ENCODE measurements around the gene KCNJ12. TPM values are rescaled to one million over a fixed set of nuclear protein-coding genes. Genes with fewer than 3 reads are reported as not detected.
"Not testable (repeated sequence)": the region's sequence is repeated elsewhere in the genome, so short reads cannot be mapped to it uniquely, and the experiment has no call there.

Gene KCNJ12
- total RNA-seq, 1 donor from 2014 or later: 6.7 TPM

DNA sequence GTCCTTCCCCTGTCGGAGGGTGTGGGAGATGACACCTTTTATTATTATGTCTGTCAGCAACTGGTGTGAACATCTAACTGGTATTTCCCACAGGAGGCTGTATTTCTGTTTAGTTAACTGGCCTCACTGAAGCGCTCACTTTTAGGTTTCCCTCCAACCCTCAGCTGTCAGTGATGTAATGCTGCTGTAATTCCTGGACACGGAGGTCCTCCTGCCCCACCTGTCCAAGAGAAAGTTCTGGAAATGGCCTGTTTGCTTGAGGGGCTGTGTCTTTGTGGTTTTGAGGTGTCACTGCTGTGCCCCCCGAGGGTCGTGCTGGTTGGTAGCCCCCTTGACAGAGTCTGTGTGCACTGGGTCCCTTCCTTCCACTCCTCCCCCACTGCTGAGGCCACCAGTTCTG is 11.5 kb downstream of the KCNJ12 start:
- DNase-seq (ENCODE audit: low read depth): no peak

DNA sequence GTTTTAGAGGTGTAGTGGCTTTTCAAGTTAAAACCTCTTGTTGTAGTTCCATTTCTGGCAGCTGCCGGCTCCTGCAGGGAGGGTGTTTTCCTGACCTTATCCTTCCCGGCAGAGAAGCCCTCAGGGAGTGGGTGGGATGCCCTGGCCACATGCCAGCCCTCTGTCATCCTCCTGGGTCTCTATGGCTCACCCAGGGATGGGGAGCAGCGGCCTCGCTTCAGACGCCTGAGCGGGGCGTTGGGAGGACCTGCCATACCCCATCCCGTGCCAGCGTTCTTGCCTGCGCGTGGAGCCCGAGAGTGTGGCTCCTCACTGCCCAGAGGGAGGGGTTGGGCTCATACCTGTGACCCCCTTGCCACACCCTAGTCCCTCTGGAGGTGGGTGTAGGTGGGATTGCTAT is 11.9 kb downstream of the KCNJ12 start:
- no peak for DNase-seq (ENCODE audit: low read depth)

DNA sequence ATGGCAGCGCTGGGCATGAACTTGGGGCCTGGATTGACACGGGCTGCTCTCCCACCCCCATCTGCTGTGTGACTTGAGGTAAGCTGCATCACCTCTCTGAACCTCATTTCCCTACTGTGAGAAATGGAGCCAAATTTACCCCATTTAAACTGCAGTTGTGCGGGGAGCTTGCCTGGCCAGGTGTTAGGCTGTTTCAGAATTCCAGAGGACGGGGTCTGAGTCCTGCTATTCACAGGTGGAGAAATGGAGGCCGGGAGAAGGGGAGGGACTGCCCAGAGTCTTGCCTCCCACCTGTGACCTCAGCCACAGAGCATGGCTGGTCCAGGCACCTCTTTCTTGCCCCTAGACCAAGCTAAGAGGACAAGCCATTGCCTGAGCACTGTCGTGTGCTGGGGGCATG is 12.8 kb downstream of the KCNJ12 start:
- DNase-seq (ENCODE audit: low read depth): no peak

DNA sequence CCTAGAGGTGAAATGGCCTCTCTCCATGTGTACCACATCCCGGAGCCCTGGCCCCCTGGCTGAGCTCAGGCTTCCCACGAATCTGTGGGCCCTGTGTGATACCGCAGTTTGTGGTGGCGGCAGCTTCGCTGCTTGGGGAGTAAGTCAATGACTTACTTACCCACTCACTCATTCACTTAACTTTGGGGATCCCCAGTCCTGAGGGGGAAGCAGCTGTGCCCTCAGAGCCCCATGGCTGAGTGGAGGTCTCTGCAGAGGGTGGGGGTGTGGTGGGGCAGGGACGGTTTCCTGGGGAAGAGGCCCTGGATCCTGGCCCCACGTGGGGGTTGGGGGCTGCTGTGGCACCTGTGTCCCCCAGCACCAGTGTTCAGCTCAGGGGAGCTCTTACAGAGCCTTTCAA is 13.2 kb downstream of the KCNJ12 start:
- DNase-seq (ENCODE audit: low read depth): no peak

DNA sequence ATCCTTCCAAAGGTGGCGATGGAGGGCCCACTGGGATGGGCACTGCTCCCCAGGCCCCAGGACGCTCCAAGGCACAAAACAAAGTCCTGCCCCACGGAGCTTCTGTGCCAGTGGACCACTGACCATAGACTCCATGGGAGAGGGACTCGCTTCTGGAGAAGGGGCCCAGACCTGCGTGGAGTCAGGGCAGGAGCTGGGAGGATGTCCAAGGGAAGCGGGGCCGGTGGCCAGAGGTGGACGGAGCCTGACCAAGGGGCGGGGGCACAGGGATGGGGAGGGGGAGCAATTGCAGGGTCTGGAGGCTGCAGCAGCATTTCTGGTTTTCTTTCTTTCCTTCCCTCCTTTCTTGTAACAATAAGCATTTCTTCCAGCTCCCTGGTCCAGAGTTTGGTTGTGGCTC is 14.1 kb downstream of the KCNJ12 start:
- no peak for DNase-seq (ENCODE audit: low read depth)

DNA sequence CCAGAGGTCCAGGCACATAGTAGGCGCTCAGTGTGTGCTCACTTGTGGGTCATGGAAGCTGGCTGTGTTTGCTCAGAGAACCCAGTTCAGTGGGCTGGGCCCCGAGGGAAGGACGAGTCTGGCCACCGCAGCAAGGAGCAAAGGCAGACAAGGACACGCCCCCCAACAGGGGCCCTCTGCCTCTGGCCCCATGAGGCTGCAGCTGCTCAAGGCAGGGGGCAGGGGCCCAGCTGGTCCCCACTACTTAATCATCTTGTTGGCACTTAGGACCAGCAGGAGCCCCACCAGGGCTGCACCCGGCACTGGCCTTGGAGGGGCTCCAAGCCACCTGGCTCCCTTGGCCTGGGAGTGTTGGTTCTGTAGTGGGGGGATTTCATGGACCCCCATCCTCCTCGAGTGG is 16.1 kb downstream of the KCNJ12 start:
- DNase-seq (ENCODE audit: low read depth): no peak

DNA sequence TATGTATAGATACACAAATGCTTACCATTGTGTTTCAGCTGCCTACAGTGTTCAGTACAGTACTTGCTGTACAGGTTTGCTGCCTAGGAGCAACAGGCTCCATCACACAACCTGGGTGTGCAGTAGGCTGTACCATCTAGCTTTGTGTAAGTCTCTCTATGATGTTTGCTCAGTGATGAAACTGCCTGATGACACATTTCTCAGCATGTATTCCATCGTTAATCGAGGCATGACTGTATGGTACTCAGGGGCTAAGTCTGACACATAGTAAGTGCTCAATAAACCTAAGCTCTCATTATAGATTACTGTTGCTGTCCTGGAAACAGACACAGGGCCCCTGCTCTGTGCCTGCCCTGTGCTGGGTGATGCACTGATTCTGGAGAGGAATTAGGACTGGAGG is 18.1 kb downstream of the KCNJ12 start:
- peak; percentile 28 for DNase-seq (ENCODE audit: low read depth)

DNA sequence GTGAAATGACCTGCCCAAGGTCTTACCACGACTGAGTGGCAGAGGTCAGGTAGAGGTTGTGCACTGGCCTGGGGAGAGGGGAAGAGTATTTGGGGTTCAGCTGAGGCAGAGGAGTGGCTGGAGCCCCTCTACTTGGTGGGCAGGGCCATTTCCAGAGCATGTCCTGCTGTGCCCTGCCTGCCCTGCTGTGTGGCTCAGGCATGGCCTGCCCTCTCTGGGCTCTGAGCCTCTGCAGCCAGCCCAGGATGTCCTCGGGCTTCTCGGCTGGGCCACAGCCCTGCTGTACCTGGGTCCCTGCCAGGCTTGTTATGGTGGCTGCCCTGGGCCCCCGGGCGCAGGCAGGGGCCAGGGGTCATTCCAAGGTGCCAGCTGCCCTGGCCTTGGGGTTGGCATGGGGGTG is 19.6 kb downstream of the KCNJ12 start:
- no peak for DNase-seq (ENCODE audit: low read depth)

DNA sequence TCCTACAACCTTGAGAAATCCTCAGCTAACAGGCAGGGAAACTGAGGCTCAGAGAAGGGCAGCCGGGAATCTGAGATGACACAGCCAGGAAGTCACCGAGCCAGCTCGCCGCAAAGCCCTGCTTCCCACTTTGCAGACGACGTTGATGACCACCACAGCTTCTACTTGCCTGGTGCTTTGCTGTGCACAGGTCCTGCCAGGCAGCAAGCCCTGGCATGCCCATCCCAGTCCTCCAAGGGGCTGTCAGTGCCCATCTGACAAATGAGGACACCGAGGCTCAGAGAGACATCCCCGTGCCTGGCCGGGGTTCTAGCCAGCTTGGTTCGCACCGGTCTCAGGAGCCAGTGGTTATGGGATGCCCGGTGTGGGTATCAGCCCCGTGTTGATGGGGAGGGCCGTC is 20.1 kb downstream of the KCNJ12 start:
- DNase-seq (ENCODE audit: low read depth): no peak

DNA sequence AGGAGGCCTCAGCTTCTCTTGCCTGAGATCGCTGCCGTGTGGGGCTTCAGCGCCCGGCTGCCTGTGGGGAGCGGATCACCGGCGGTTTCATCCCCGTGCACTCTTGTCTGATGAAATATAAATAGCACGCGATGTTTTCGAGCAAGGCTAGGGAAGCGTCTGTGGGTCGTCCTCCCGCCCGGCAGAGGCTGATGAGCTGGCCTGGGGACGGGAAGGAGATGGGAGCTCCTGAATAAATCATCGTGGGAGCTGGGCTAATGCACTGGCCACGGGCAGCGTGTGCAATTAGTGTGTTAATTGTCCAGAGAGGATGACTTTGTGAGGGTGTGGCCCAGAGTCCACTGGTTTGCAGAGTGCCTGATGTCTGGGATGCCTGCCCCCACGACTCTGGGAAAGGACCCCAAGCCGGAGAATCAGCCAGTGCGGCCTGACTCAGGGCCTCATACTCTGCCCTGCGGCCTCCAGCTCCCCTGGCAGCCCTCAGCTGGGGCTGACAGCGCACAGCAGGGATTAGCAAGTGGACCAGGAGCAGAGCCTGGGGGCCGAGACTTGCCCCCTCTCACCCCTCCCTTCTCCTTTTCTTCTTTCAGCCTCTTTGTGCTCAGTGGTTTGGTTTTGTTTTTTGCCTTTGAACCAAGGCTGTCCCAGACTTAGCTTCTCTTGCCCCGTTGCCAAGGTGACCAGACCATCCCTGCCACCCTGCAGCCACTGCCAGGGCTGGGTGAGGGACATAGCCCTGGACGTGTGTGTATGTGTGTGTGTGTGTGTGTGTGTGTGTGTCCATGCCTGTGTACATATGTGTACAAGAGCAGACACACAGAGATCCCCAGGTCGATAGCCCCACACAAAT is 21.4 kb downstream of the KCNJ12 start:
- no peak for DNase-seq (ENCODE audit: low read depth)

DNA sequence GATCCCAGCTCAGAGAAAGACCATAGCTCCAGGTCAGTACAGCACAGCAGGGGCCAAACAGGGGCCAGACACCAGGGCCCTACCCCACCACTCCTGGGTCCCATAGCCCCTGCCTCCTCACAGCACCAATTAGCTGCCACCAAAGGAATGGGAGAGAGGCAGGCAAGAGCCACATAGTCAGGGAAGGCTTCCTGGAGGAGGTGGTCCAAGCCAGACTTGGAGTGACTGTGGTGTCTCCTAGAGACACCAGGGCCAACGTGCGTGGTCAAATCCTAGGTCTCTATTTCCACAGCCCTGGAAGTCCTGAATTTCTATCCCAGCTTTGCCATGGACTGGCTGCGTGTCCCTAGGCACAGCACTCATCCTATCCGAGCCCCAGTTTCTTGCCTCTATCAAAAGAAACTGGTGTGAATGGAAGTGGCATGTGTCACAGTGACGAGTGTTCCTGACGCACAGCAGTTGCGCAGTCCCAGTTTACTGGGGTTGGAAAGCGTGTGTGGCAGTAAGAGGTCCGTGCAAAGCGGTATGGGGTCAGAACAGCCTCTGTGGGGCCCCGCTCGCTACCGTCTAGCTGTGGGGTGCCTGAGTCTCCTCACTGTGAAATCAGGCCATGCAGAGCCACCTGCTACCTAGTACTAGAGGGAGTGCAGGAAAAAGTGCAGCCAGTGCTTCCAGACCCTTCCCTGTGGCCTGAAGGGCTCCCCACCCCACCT is 23.5 kb downstream of the KCNJ12 start:
- DNase-seq (ENCODE audit: low read depth): no peak

DNA sequence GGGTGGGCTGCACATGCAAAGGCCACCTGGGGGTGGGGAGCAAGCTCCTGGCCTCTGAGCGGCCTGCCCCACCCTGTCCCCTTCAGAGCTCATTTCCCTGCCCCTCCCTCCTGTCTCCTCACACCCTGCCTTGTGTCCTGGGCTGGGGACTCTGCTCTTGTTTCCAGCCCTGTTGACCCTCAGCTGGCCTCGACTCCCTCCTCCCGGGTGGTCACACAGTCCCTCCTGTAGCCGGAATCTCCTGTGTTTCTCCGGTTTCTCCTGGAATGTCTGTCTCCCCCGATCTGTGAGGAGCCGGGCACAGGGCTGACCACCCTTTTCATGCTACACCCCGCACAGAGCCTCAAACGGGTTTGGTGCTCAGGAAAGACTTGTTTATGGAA is 24.0 kb downstream of the KCNJ12 start:
- not testable (repeated sequence) for DNase-seq (ENCODE audit: low read depth)

DNA sequence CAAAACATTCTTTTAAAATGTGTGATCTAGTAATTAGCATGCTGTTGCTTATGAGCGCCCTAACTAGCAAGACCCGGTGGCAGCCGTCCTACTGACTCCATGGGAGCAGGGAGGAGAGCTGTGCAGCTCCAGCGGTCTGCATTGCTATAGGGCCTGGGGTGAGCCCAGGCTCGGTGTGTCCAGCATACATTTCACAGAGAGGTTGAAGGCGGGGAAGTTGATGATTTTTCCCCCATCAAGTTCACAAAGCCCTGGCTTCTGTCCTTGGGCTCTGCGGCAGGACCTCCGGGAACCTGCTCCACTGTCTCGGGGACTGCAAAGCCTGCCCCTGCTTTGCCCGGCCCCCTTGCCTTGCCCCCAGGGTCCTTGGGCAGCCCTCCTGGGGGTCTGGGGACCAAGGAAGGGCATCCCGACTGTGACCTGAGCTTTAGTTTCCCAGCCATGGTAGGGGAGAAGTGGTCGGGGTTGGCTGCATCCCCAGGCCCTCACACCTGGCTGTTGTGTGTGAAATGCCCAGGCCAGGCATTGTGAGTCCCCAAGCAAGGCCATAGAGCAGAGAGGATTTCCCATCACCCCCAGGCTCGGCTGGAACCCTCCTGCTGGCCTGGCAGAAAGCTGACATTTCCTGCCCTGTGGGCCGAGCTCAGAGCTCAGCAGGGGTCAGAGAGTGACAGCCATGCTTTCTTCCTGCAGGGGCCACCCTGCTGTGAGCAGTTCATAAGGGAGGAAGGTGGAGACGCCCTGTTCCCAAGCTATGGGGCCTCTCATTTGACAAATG is 24.8 kb downstream of the KCNJ12 start:
- no peak for DNase-seq (ENCODE audit: low read depth)

DNA sequence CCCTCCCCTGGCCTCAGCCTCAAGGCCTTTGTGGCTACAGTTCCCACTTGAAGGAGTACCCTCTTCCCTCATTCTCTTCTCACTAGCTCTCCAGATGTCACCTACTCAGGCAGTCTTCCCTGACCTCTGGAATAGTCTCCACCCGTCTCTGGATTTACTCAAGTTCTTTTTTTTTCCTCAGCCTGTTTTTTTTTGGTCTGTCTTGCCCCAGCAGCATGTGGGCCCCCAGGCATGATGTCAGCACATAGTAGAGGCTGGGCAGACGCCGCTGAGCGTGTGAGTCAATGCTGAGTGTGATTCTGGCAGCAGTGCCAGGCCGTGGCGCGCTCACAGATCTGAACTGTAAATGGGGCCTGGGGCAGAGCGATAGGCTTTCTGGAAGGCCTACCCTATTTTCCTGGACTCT is 26.0 kb downstream of the KCNJ12 start:
- peak; percentile 69 for DNase-seq (ENCODE audit: low read depth)

DNA sequence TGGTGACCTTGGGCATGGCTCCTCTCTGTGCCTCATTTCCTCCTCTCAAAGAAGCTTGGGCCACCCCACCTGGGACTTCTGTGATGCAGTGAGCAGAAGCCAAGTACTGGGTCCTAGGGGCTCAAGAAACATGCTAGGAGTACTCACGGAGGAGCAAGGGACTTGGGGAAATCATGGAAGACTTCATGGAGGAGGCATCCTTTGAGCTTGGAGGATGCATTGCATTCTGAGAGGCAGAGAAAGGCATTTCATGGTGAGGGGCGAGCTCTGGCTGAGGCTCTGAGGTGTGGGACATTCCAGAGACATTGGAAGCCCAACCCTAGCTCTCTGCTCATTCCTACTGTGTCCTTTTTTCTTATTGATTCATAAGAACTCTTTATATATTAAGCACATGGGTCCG is 26.8 kb downstream of the KCNJ12 start:
- not testable (repeated sequence) for DNase-seq (ENCODE audit: low read depth)

DNA sequence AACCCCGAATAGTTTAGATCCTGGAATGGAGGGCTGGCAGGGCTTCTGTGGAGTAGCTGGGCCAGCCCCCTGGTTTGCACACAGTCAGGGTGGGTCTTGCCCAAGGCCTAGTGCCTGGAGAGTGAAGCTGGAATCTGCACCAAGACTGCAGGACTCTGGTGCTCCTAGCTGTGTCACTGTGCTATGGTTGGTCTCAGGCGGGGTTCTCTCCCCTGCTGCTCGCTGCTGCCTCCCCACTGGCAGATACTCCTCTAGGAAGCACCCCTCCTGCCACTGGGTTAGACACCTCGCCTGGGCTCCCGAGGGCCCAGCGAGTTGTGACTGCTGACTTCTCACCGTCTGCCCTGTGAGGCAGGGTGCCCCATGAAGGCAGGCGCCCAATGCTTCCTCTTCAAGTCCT is 27.9 kb downstream of the KCNJ12 start:
- DNase-seq (ENCODE audit: low read depth): not testable (repeated sequence)

DNA sequence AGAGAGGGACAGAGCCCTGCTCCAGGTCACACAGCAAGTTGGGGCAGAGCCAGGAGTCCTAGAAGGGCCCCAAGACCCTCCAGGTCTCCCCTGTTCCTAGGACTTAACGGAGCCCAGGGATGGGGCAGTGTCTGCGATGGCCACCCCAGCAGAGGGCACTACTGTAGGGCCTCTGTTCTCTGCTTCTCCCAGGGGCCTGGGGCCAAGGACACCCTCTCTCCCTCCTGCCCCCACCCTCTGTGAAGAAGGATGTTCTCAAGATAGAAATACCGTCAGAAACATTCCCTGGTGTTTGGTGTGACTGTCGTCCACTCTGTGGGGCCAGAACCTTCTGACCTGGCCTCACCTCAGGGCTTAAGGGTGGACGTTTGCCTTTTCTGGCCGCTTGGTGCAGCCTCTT is 28.4 kb downstream of the KCNJ12 start:
- not testable (repeated sequence) for DNase-seq (ENCODE audit: low read depth)

DNA sequence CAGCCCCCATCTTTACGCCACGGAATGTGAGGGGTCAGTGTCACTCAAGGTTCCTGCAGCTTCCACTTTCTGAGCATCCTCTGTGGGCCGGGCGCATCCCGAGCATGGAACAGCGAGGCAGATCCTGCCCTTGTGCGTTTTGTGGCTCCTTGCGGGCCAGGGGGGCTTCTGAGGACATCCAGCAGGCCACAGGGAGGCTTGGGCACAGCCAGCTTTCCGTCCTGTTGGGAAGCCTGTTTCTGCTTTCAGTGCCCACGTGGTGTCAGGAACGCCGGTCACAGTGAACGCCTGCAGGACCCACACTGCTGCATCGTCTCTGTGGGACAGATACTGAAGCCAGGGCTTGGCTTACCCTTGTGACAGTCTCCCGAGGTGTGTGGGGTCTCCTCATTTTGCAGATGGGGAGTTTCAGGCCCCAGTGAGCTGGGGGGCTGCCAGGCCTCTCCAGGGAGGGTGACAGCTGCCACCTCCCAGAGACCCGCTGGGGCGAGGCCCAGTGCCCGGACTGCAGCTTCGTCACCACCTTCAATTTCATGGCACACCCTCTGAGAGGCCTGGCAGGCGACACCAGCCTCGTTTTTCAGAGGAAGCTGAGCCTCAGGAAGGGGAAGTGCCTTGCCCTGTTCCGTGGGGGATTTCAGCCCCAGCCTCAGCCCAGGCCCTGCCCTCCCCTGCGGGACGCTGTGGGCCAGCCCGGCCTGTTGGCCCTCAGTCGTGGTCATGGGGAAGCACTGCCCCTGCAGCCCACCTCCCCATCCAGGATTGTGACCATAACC is 29.0 kb downstream of the KCNJ12 start:
- not testable (repeated sequence) for DNase-seq (ENCODE audit: low read depth)

DNA sequence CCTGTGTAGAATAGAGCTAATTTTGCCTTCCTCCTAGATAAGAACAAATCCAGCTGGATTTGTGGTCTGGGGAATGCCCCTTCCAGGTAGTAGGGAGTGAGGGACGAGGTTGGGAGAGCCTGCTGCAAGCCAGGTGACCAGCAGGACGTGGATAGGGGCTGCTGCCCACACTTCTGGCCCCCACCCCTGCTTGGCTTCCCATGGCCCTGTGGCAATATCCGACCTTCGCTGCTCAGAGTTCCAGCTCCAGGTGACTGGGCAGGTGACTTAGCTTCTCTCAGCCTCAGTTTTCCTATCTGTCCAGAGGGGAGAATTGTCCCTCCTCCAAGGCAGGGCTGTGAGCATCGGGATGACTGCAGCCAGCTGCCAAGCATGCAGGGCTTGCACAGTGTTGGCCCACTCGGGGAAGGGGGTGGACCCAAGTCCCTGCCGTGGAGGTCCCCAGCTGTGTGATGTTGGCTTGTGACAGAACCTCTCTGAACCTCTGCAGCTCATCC is 29.8 kb downstream of the KCNJ12 start:
- not testable (repeated sequence) for DNase-seq (ENCODE audit: low read depth)

DNA sequence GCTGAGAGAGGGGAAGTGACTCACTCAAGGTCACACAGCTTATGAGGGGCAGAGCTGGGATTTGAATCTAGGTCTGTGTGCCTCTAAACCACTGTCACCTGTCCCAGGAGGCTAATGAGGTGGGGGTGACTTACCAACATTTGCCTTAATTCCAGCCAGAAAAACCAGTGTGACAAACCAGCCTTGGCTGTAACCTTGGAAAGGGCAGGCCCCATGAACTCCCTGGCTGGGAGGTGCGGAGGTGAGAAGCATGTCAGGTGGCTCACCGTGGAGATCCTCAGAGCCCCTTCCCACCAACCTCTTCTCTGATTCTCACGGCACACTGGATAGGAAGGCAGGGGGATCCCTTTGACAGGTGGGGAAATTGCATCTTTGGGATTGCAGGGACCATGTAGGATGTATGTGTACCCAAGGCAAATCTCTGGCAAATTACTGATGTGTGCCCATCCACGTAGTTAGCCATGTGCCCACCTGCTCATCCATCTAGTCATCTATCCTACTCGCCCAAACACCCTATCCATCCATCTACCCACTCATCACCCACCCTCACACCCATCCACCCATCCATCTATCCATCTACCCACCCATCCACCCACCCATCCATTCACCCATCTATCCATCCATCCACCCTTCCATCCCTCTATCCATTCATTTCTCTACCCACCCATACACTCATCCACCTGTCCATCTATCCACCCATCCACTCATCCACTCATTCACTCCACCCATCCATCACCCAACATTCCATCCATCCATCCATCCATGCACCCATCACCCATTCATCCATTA is 30.7 kb downstream of the KCNJ12 start:
- DNase-seq (ENCODE audit: low read depth): not testable (repeated sequence)

DNA sequence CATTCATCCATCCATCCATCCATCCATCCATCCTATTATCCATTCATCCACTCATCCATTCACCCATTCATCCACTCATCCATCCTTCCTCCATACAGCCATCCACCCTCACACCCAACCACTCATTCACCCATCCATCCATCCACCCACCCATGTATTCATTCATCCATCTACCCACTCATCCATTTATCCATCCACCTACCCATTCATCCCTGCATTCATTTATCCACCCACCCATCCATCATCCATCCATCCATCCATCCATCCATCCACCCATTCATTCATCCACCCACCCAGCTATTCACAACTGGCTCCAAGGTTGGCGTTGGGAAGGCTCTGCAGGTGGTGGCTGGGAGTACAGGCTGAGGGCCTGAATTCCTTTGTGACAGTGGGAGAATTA is 31.6 kb downstream of the KCNJ12 start:
- DNase-seq (ENCODE audit: low read depth): not testable (repeated sequence)
